ENCODE results near the gene RPL18A.

The RPL18A gene

GRCh38 chr19:17910791-17911360, 51.2 kb downstream of the RPL18A start:
- DNase-seq (ENCODE audit: low read depth): no peak
